DMS153 (cell line): Measurements from ENCODE around the gene CAPN14.

Source experiments
- DNase-seq: peaks from one replicate; lab custom pipeline; 2025; lab: John Stamatoyannopoulos, UW

Gene CAPN14

GRCh38 chr2:31227110-31227509 is 9.8 kb upstream of the CAPN14 start:
- DNase-seq, result no peak

- no peak for DNase-seq
These were observed 9.0 kb upstream of the CAPN14 start for GRCh38 chr2:31226266-31226665.

GRCh38 chr2:31223749-31224148 is 6.4 kb upstream of the CAPN14 start:
- DNase-seq, result no peak

- DNase-seq, result no peak
These were observed 5.7 kb upstream of the CAPN14 start for GRCh38 chr2:31223026-31223425.

GRCh38 chr2:31222071-31222470 is 4.8 kb upstream of the CAPN14 start:
- no peak for DNase-seq

- no peak for DNase-seq
These were observed 4.2 kb upstream of the CAPN14 start for GRCh38 chr2:31221544-31221943.

GRCh38 chr2:31219131-31219969 is 2.0 kb upstream of the CAPN14 start:
- no peak for DNase-seq

- DNase-seq, result no peak
These were observed 581 bp downstream of the CAPN14 start for GRCh38 chr2:31216734-31217133.

- DNase-seq, result no peak
These were observed 2.8 kb downstream of the CAPN14 start for GRCh38 chr2:31214444-31214915.

GRCh38 chr2:31213601-31214443 is 3.5 kb downstream of the CAPN14 start:
- no peak for DNase-seq

- no peak for DNase-seq
These were observed 4.4 kb downstream of the CAPN14 start for GRCh38 chr2:31212659-31213600.

- DNase-seq, result no peak
These were observed 9.1 kb downstream of the CAPN14 start for GRCh38 chr2:31208240-31208639.

GRCh38 chr2:31207790-31208189 is 9.5 kb downstream of the CAPN14 start:
- no peak for DNase-seq

GRCh38 chr2:31205613-31206012 is 11.7 kb downstream of the CAPN14 start:
- DNase-seq, result no peak

GRCh38 chr2:31205186-31205585 is 12.1 kb downstream of the CAPN14 start:
- no peak for DNase-seq

- DNase-seq, result no peak
These were observed 12.5 kb downstream of the CAPN14 start for GRCh38 chr2:31204783-31205182.

- no peak for DNase-seq
These were observed 13.4 kb downstream of the CAPN14 start for GRCh38 chr2:31203916-31204315.

GRCh38 chr2:31202833-31203232 is 14.5 kb downstream of the CAPN14 start:
- DNase-seq, result no peak

- DNase-seq, result no peak
These were observed 15.3 kb downstream of the CAPN14 start for GRCh38 chr2:31202041-31202440.

- no peak for DNase-seq
These were observed 16.3 kb downstream of the CAPN14 start for GRCh38 chr2:31200972-31201371.

- no peak for DNase-seq
These were observed 18.1 kb downstream of the CAPN14 start for GRCh38 chr2:31199206-31199605.

GRCh38 chr2:31197669-31198068 is 19.6 kb downstream of the CAPN14 start:
- no peak for DNase-seq
